SK-N-MC (cell line): ENCODE data around the gene CHRNG.

Source experiments
- EZH2 ChIP-seq: fragments of 200-600 bp; sonication (generic); IDR thresholded peaks from one replicate; pipeline ENCODE4 v1.6.1; 2017; ENCODE audit warnings: antibody characterized with exemption
- FOXP2 ChIP-seq: optimal IDR thresholded peaks from 2 replicates; pipeline ENCODE3; 2011; ENCODE audit warnings: mild to moderate bottlenecking, moderate library complexity; ENCODE audit not compliant: insufficient read depth; ENCODE audit errors: extremely low read length, control extremely low read depth
- POLR2AphosphoS5 ChIP-seq: IDR thresholded peaks from 2 replicates; pipeline ENCODE4 v1.6.1; 2012; ENCODE audit warnings: mild to moderate bottlenecking, low read depth, low read length, borderline replicate concordance

DNA sequence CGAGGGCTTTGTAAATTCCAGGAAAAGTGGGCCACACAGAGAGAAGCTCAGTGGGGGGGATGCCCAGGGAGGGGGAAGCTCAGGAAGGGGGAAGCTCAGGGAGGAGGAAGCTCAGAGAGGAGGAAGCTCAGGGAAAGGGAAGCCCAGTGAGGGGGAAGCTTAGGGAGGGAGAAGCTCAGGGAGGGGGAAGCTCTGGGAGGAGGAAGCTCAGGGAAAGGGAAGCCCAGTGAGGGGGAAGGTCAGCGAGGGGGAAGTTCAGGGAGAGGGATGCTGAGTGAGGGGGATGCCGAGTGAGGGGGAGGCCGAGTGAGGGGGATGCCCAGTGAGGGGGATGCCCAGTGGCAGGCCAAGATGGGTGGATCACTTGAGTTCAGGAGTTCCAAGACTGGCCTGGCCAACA lies 821 bp upstream of the CHRNG start:
- no peak for TF ChIP-seq EZH2
- TF ChIP-seq POLR2AphosphoS5, result no peak
- no peak for TF ChIP-seq FOXP2
